ENCODE data around the gene UBC.

Gene UBC

GRCh38 chr12:124866883-124867400 lies 47.5 kb downstream of the UBC start:
- peak; percentile 50 for DNase-seq (ENCODE audit: low read depth)
- H3K4me3 ChIP-seq (ENCODE audit: low read depth, low read length): no peak overlapping the region
- TF ChIP-seq CTCF (IDR thresholded peaks at IDR 0.05; ENCODE audit: low read depth, low read length): no peak
- TF ChIP-seq MAX (IDR thresholded peaks at IDR 0.05; ENCODE audit: low read depth, low read length): no peak
- no peak for TF ChIP-seq POLR2A (IDR thresholded peaks at IDR 0.05; ENCODE audit: extremely low read depth, insufficient read length)
- no peak for TF ChIP-seq MYC (IDR thresholded peaks at IDR 0.05; ENCODE audit: low read depth, low read length)

GRCh38 chr12:124866195-124866882 lies 48.1 kb downstream of the UBC start:
- TF ChIP-seq POLR2A (IDR thresholded peaks at IDR 0.05; ENCODE audit: extremely low read depth, insufficient read length) (no peak), MYC (IDR thresholded peaks at IDR 0.05; ENCODE audit: low read depth, low read length) (no peak), MAX (IDR thresholded peaks at IDR 0.05; ENCODE audit: low read depth, low read length) (no peak), CTCF (IDR thresholded peaks at IDR 0.05; ENCODE audit: low read depth, low read length) (no peak)
- DNase-seq (ENCODE audit: low read depth): no peak

GRCh38 chr12:124865728-124866127 lies 48.7 kb downstream of the UBC start:
- TF ChIP-seq POLR2A (IDR thresholded peaks at IDR 0.05; ENCODE audit: extremely low read depth, insufficient read length): no peak
- no peak for TF ChIP-seq MYC (IDR thresholded peaks at IDR 0.05; ENCODE audit: low read depth, low read length)
- TF ChIP-seq MAX (IDR thresholded peaks at IDR 0.05; ENCODE audit: low read depth, low read length): no peak
- no peak for TF ChIP-seq CTCF (IDR thresholded peaks at IDR 0.05; ENCODE audit: low read depth, low read length)
- H3K4me3 ChIP-seq (ENCODE audit: low read depth, low read length): no peak overlapping the region
- no peak for DNase-seq (ENCODE audit: low read depth)

More at GRCh38 chr12:124866195-124866882, 48.1 kb downstream of the UBC start:
- no peak overlapping the region for H3K4me3 ChIP-seq (ENCODE audit: low read depth, low read length)

- peak overlapping the region; percentile 4 for H3K4me3 ChIP-seq (ENCODE audit: low read depth, low read length)
- DNase-seq (ENCODE audit: low read depth): no peak
- TF ChIP-seq POLR2A (IDR thresholded peaks at IDR 0.05; ENCODE audit: extremely low read depth, insufficient read length): no peak
- no peak for TF ChIP-seq CTCF (IDR thresholded peaks at IDR 0.05; ENCODE audit: low read depth, low read length)
- TF ChIP-seq MAX (IDR thresholded peaks at IDR 0.05; ENCODE audit: low read depth, low read length): peak; percentile 5; the same call in 1 of the 2 replicates
- no peak for TF ChIP-seq MYC (IDR thresholded peaks at IDR 0.05; ENCODE audit: low read depth, low read length)
Measured at GRCh38 chr12:124864326-124864752, 50.1 kb downstream of the UBC start.

- TF ChIP-seq MAX (IDR thresholded peaks at IDR 0.05; ENCODE audit: low read depth, low read length) (peak; percentile 96), MYC (IDR thresholded peaks at IDR 0.05; ENCODE audit: low read depth, low read length) (peak; percentile 100), CTCF (IDR thresholded peaks at IDR 0.05; ENCODE audit: low read depth, low read length) (no peak), POLR2A (IDR thresholded peaks at IDR 0.05; ENCODE audit: extremely low read depth, insufficient read length) (peak; percentile 86)
- H3K4me3 ChIP-seq (ENCODE audit: low read depth, low read length): peak within 1 kb of the TSS; percentile 92
- peak; percentile 97 for DNase-seq (ENCODE audit: low read depth)
Measured at GRCh38 chr12:124863416-124864325, 50.8 kb downstream of the UBC start, which contains the start of gene SCARB1. Gene SCARB1, minus strand, starts transcription at chr12:124863864. Its CDS starts 144 bp downstream, at chr12:124863720.
